Upper lobe of left lung (tissue), 6 donors: ENCODE results near the gene CSF3R. TPM values are rescaled to one million over a fixed set of nuclear protein-coding genes. Genes with fewer than 3 reads are reported as not detected.

Source experiments
- ATAC-seq, 2 donors: fragments of 200-7000 bp; cut with Tn5 transposase; one replicate each; pipeline ENCODE4 v1.9.1; 2022; ENCODE audit warnings: mild to moderate bottlenecking in 2 of 2, moderate library complexity in 2 of 2; ENCODE audit not compliant: low FRiP score in 2 of 2
- DNase-seq, 2 donors: peaks; one replicate each; pipeline ENCODE4 v3.0.0-alpha.2; 2019 to 2020
- H3K27ac ChIP-seq, 4 donors: fragments of 200-600 bp; sonication (generic); one replicate each; pipeline ENCODE4 v1.5.1; 2016 to 2019
- H3K27me3 ChIP-seq, 4 donors: fragments of 200-600 bp; sonication (generic); one replicate each; pipeline ENCODE4 v1.5.1; 2017 to 2019
- H3K36me3 ChIP-seq, 4 donors: fragments of 200-600 bp; sonication (generic); one replicate each; pipeline ENCODE4 v1.5.1; 2016 to 2019
- H3K4me1 ChIP-seq, 4 donors: fragments of 200-600 bp; sonication (generic); one replicate each; pipeline ENCODE4 v1.5.1; 2018 to 2019
- H3K4me3 ChIP-seq, 4 donors: fragments of 200-600 bp; sonication (generic); one replicate each; pipeline ENCODE4 v1.5.1; 2017 to 2019; ENCODE audit warnings: mild to moderate bottlenecking in 2 of 4, moderate library complexity in 1 of 4
- H3K9me3 ChIP-seq, 4 donors: fragments of 200-600 bp; sonication (generic); one replicate each; pipeline ENCODE4 v1.5.1; 2018 to 2019
- EP300 ChIP-seq, 4 donors: sonication (generic); formaldehyde crosslinking; IDR thresholded peaks; one replicate each; pipeline ENCODE4 v1.5.1; 2017; ENCODE audit warnings: antibody characterized with exemption in 4 of 4, control low read depth in 2 of 4
- POLR2A ChIP-seq, 4 donors: fragments of 450-650 bp; IDR thresholded peaks; one replicate each; pipeline ENCODE4 v1.5.1; 2016 to 2017; ENCODE audit warnings: antibody characterized with exemption in 4 of 4, mild to moderate bottlenecking in 2 of 4
- POLR2AphosphoS5 ChIP-seq, 2 donors: sonication (generic); formaldehyde crosslinking; IDR thresholded peaks; one replicate each; pipeline ENCODE4 v1.5.1; 2017; ENCODE audit warnings: antibody characterized with exemption in 2 of 2
- WGBS, 2 donors: methylation state at CpG; one replicate each; pipeline ENCODE4 v1.1.5; 2017 to 2018; 5-methylcytosine and 5-hydroxymethylcytosine counted together
- total RNA-seq, 6 donors: library from RNA; depleted of rRNA in 4 of 6; stranded (reverse); fragments of >200 nt in 4 of 6; gene quantifications; one replicate each; pipeline versions ENCODE4 v1.1.0 to v1.2.1, GENCODE V29; 2016 to 2021
- TF ChIP-seq, protein P1 (sequence below), 6 experiments: fragments of 450-650 bp in 4 of 6; fragments of 200-600 bp in 2 of 6; sonication (generic) in 2 of 6; IDR thresholded peaks; one replicate each; pipeline ENCODE4 v1.5.1; 2016 to 2019; ENCODE audit warnings: antibody characterized with exemption in 6 of 6
- donor health status: DM: no; HTN: no; CAD: no; lungs with moderate emphysema.
- donor health status: DM: no; HTN: yes; CAD: no; lungs with severe emphysema.

The CSF3R gene
- total RNA-seq, 6 donors from 2014 or later, result 192 to 851 (median 261) TPM

DNA sequence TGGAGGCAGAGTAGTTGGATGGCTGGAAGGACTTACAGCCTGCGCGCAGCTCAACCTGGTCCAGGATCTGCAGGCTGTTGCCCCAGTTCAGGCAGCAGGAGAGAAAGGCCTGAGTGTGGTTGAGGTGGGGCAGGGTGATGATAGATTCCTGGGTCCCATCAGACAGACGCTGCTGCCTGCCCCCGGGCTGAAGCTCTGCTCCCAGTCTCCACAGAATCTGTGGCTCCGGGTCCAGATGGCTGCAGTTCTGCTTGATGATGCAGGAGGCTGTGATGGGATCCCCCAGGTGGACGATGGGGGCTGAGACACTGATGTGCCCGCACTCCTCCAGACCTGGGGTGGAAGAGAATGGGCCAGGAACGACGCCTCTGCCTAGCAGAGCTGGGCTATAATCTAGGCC is 7.4 kb downstream of the CSF3R start:
- ATAC-seq (no peak), DNase-seq (no peak)
- Histone ChIP-seq H3K27me3 (no peaks in the 10 kb centered on the region), H3K9me3 (no peaks in the 10 kb centered on the region), H3K36me3 (peaks cover 0 to 6% (median 0%) of the 10 kb centered on the region in 4 donors), H3K27ac (peak overlapping the region in 2 of 4 donors; percentile 54 to 62), H3K4me3 (no peak overlapping the region), H3K4me1 (peaks cover 0 to 15% (median 0%) of the 10 kb centered on the region in 4 donors)
- no peak for TF ChIP-seq POLR2AphosphoS5 (IDR thresholded peaks at IDR 0.05)
- TF ChIP-seq, protein P1, sequence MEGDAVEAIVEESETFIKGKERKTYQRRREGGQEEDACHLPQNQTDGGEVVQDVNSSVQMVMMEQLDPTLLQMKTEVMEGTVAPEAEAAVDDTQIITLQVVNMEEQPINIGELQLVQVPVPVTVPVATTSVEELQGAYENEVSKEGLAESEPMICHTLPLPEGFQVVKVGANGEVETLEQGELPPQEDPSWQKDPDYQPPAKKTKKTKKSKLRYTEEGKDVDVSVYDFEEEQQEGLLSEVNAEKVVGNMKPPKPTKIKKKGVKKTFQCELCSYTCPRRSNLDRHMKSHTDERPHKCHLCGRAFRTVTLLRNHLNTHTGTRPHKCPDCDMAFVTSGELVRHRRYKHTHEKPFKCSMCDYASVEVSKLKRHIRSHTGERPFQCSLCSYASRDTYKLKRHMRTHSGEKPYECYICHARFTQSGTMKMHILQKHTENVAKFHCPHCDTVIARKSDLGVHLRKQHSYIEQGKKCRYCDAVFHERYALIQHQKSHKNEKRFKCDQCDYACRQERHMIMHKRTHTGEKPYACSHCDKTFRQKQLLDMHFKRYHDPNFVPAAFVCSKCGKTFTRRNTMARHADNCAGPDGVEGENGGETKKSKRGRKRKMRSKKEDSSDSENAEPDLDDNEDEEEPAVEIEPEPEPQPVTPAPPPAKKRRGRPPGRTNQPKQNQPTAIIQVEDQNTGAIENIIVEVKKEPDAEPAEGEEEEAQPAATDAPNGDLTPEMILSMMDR (IDR thresholded peaks at IDR 0.05), result no peak
- TF ChIP-seq POLR2A (IDR thresholded peaks at IDR 0.05), result no peak
- TF ChIP-seq EP300 (IDR thresholded peaks at IDR 0.05), result no peak
- 78 to 80% methylated on average over 9 of the region's 9 CpGs for WGBS, 2 donors

DNA sequence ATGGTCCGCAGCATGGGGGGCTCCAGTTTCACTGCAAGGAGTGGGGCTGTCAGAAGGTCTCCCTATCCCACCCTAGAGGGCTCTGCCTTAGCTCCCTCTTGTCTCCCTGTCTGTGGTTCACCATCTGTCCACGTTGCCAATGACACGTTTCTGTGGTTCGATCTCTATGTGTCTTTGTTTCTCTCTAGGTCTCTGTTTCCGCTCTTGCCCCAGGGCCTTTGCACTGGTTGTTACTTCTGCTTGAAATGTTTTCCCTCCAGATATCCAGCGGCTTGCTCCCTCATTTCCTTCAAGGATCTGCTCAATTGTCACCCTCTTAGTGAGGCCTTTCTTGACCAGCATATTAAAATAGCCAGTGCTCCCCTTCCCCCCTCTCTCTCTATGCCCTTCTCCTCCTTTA is 10.1 kb downstream of the CSF3R start:
- DNase-seq (no peak), ATAC-seq (no peak)
- Histone ChIP-seq H3K36me3 (peaks cover 0 to 16% (median 2%) of the 10 kb centered on the region in 4 donors), H3K4me3 (no peak overlapping the region), H3K4me1 (peaks cover 0 to 15% (median 0%) of the 10 kb centered on the region in 4 donors), H3K27me3 (no peaks in the 10 kb centered on the region), H3K27ac (no peak overlapping the region), H3K9me3 (no peaks in the 10 kb centered on the region)
- WGBS, 2 donors, result 81 to 94% methylated on average over 6 of the region's 6 CpGs
- TF ChIP-seq POLR2AphosphoS5 (IDR thresholded peaks at IDR 0.05), result no peak
- TF ChIP-seq EP300 (IDR thresholded peaks at IDR 0.05), result no peak
- TF ChIP-seq POLR2A (IDR thresholded peaks at IDR 0.05), result no peak
- TF ChIP-seq, protein P1 (IDR thresholded peaks at IDR 0.05), result no peak

DNA sequence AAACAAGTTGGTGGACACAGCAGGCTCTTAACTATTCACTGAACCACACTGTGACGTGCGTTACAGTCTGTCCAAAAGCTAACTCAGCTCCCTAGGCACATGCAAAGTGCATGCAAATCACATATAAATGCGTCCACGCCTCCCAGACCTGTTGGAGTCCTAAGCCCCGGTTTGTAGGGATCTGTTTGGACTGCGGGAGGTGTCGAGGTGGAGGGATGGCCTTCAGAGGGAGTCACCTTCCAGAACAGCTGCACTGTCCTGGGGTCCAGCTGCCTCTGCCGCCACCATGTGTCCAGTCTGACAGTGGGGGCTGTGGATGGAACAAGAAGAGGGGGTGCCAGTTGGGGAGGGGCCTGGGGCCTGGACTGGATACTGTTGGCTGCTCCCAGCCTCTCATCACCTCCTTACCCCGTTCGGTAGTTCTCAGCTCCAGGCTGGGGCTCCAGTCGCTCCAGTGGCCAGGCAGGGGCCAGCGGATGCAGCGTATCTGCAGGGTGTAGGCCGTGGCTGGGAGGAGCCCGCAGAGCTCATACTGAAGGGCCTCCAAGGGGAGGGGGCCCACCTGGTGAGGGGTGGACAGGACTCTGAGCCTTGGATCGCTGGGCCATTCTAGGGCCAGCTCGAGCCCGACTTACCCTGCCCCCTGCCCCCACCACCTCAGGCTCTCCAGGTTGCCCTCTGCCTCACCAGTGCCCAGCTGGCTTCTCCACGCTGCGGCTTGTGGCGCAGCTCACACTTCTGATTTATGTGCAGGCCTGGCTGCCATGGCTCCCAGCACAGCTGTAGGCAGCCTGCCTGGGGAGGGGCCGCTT is 10.7 kb downstream of the CSF3R start:
- ATAC-seq (peak in 1 of 2 donors; percentile 19), DNase-seq (no peak)
- H3K4me1 ChIP-seq, result peaks cover 0 to 15% (median 0%) of the 10 kb centered on the region in 4 donors
- 75 to 77% methylated on average over 2 to 13 of the region's 22 CpGs for whole genome bisulfite sequencing, 2 donors
- H3K9me3 ChIP-seq, result no peaks in the 10 kb centered on the region
- TF ChIP-seq, protein P1 (IDR thresholded peaks at IDR 0.05), result no peak
- peak in 1 of 4 donors; percentile 11 for TF ChIP-seq POLR2A (IDR thresholded peaks at IDR 0.05)
- peaks cover 0 to 17% (median 4%) of the 10 kb centered on the region in 4 donors for H3K36me3 ChIP-seq
- H3K4me3 ChIP-seq, result no peak overlapping the region
- no peaks in the 10 kb centered on the region for H3K27me3 ChIP-seq
- no peak overlapping the region for H3K27ac ChIP-seq

DNA sequence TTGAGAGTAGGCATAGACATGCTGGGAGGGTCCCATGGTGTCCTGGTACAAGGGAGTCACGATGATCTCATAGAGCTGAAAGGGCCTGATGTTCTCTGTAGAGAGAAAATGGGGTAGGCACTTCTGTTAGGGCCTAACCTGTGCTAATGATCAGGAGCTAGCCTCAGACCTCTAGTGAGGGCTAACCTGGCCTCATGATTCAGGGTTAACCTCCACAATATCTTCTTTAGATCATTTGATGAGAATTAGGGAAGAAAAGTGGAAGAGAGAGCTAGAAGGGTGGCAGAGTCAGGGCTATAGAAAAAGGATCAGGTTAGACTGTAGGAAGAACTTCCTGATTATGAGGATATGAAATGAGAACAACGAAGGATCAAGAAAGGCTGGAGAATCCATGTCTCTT is 13.6 kb downstream of the CSF3R start:
- ATAC-seq, result no peak
- H3K36me3 ChIP-seq, result peaks cover 0 to 17% (median 4%) of the 10 kb centered on the region in 4 donors
- WGBS, 2 donors, result 67 to 88% methylated on average over 2 of the region's 2 CpGs

More for the DNA sequence above, 13.6 kb downstream of the CSF3R start:
- no peak for DNase-seq
- TF ChIP-seq POLR2AphosphoS5 (IDR thresholded peaks at IDR 0.05) (no peak), POLR2A (IDR thresholded peaks at IDR 0.05) (no peak), EP300 (IDR thresholded peaks at IDR 0.05) (no peak)
- TF ChIP-seq, protein P1 (IDR thresholded peaks at IDR 0.05), result no peak
- Histone ChIP-seq H3K27ac (no peak overlapping the region), H3K4me3 (no peak overlapping the region), H3K4me1 (peaks cover 10 to 22% (median 12%) of the 10 kb centered on the region in 4 donors), H3K9me3 (no peaks in the 10 kb centered on the region), H3K27me3 (no peaks in the 10 kb centered on the region)
